Liver (tissue), 2 donors: Measurements from ENCODE around the gene TGM4.

Experiments used
- FOXA1 ChIP-seq: IDR thresholded peaks from 2 replicates; pipeline ENCODE4 v1.6.1; 2016; ENCODE audit warnings: antibody characterized with exemption
- TF ChIP-seq, protein P1 (sequence below): IDR thresholded peaks from 2 replicates; pipeline ENCODE4 v1.6.1; 2016; ENCODE audit warnings: antibody characterized with exemption
- donor health status: healthy.

DNA sequence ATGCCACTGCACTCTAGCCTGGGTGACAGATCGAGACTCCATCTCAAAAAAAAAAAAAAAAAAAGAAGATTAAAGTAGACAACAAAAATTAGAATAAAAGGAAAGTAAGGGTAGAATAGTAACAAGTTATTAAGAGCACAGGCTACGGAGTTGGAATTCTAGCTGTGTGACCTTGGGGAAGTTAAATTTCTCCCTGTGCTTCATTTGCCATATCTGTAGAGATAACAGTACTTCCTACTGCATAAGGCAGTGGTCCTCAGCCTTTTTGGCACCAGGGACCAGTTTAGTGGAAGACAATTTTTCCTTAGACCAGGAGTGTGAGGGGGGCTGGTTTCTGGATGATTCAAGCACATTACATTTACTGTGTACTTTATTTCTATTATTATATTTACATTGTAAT is 41.4 kb upstream of the TGM4 start:
- no peak for TF ChIP-seq FOXA1
- TF ChIP-seq, protein P1, sequence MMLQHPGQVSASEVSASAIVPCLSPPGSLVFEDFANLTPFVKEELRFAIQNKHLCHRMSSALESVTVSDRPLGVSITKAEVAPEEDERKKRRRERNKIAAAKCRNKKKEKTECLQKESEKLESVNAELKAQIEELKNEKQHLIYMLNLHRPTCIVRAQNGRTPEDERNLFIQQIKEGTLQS, result no peak
